ENCODE results near the gene ZSCAN12.
"Not testable (repeated sequence)": the region's sequence is repeated elsewhere in the genome, so short reads cannot be mapped to it uniquely, and the experiment has no call there.

The ZSCAN12 gene

DNA sequence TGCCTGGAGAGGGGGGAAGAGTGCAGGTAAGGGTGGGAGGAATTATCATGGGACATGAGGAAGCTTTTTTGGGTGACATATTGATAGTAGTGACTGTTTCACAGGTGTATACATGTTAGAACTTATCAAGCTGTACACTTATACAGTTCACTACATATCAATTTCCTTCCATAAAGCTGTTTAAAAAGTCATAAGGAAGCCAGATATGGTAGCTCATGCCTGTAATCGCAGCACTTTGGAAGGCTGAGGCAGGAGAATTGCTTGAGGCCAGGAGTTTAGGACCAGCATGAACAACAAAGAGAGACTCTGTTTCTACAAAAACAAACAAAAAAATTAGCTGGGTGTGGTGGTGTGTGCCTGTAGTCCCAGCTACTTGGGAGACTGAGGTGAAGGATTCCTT, 21.7 kb downstream of the ZSCAN12 start:
- peaks cover 2% of the 10 kb centered on the region for H3K4me1 Mint-ChIP-seq (ENCODE audit: low read depth)
- H3K27ac Mint-ChIP-seq, result no peak overlapping the region
- DNase-seq, result no peak
- peaks cover 67% of the 10 kb centered on the region for H3K36me3 Mint-ChIP-seq (ENCODE audit: low read depth)
- no peak overlapping the region for H3K4me3 Mint-ChIP-seq
- H3K9me3 Mint-ChIP-seq, result peaks cover 3% of the 10 kb centered on the region
- H3K27me3 Mint-ChIP-seq, result no peaks in the 10 kb centered on the region

DNA sequence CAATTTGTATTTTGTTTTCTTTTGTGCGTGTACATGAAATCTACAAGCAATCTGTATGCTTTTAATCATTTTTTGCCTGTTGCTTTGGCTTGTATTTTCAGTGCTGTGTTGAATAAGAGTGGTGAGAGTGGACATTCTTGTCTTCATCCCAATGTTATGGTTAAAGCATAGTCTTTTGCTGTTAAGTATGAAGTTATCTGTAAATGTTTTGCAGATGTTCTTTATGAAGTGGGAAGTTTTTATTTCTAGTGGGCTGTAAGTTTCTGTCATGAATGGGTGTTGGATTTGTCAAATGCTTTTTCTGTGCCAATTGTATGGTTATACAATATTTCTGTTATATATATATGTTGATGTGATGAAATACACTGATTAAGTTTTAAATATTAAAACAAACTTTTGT, 25.6 kb downstream of the ZSCAN12 start:
- H3K4me1 Mint-ChIP-seq (ENCODE audit: low read depth), result no peaks in the 10 kb centered on the region
- no peak for DNase-seq
- H3K27ac Mint-ChIP-seq, result no peak overlapping the region
- H3K4me3 Mint-ChIP-seq, result no peak overlapping the region
- H3K36me3 Mint-ChIP-seq (ENCODE audit: low read depth), result peaks cover 29% of the 10 kb centered on the region
- no peaks in the 10 kb centered on the region for H3K27me3 Mint-ChIP-seq
- H3K9me3 Mint-ChIP-seq, result no peaks in the 10 kb centered on the region

DNA sequence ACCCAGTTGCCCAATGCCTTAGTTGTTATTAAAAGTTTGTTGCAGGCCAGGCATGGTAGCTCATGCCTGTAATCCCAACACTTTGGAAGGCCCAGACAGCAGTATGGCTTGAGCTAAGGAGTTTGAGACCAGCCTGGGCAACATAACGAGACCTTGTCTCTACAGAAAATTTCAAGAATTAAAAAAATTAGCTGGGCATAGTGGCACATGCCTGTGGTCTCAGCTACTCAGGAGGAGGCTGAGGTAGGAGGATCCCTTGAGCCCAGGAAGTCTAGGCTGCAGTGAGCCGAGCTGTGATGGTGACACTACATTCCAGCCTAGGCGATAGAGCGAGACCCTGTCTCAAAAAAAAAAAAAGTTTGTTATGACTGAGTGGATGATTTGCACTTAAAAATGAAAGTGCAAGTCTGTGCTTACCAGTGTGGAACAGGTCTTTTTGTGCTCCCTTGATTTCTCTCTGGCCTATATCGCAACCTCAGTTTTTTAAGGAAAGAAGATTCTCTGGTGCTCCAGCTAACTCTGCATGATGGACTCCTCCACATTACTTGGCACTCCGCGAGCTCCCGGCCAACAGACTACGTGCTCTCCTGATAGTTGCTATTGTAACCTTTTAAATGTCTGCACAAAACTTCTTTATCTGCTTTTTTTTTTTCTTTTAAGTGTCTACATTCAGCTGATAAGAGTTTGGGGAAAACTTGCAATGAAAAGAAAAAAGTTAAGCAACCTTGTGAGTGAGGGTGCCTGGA, 27.7 kb downstream of the ZSCAN12 start:
- no peak overlapping the region for H3K27ac Mint-ChIP-seq
- no peaks in the 10 kb centered on the region for H3K9me3 Mint-ChIP-seq
- peaks cover 22% of the 10 kb centered on the region for H3K36me3 Mint-ChIP-seq (ENCODE audit: low read depth)
- no peaks in the 10 kb centered on the region for H3K27me3 Mint-ChIP-seq
- no peak for DNase-seq
- no peaks in the 10 kb centered on the region for H3K4me1 Mint-ChIP-seq (ENCODE audit: low read depth)
- no peak overlapping the region for H3K4me3 Mint-ChIP-seq

DNA sequence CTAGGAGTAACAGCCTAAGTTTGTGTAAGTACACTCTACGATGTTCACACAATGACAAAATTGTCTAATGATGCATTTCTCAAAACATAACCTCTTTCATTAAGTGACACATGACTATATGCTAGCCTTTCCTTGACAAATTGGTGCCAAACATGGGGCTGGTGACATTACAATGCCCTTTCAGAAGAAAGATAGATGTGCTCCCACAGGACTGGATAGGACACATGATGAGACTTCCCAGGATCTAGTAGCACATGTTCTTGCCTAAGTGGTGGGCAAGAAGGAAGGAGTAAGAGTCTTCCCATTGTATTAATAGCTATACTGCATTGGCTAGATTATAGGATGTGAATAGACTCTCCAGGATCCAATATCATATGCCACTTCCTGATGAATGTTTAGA, 28.3 kb downstream of the ZSCAN12 start:
- no peak for DNase-seq
- Mint-ChIP-seq H3K4me3 (no peak overlapping the region), H3K27ac (no peak overlapping the region), H3K36me3 (ENCODE audit: low read depth) (peaks cover 26% of the 10 kb centered on the region), H3K27me3 (no peaks in the 10 kb centered on the region), H3K9me3 (no peaks in the 10 kb centered on the region), H3K4me1 (ENCODE audit: low read depth) (no peaks in the 10 kb centered on the region)

DNA sequence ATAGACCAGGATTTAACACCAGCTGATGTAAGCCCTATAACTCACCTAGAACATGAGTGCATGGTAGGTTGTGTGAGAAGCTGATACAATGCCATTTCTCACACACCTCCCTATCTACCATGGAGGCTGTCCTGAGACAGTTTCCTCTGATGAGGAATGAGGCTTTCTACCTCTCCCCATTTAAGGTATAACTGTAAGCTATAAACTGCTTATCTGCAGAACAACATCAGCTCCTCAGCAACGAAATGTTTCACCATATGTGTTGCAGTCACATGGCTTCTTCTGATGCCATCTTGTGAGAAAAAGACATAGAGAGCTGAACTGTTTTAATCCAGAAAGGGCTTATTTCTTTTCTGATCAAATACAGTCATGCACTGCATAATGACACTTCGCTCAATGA, 29.1 kb downstream of the ZSCAN12 start:
- no peak overlapping the region for H3K27ac Mint-ChIP-seq
- DNase-seq, result no peak
- H3K4me3 Mint-ChIP-seq, result no peak overlapping the region
- H3K36me3 Mint-ChIP-seq (ENCODE audit: low read depth), result peaks cover 26% of the 10 kb centered on the region
- no peaks in the 10 kb centered on the region for H3K9me3 Mint-ChIP-seq
- no peaks in the 10 kb centered on the region for H3K27me3 Mint-ChIP-seq
- no peaks in the 10 kb centered on the region for H3K4me1 Mint-ChIP-seq (ENCODE audit: low read depth)

DNA sequence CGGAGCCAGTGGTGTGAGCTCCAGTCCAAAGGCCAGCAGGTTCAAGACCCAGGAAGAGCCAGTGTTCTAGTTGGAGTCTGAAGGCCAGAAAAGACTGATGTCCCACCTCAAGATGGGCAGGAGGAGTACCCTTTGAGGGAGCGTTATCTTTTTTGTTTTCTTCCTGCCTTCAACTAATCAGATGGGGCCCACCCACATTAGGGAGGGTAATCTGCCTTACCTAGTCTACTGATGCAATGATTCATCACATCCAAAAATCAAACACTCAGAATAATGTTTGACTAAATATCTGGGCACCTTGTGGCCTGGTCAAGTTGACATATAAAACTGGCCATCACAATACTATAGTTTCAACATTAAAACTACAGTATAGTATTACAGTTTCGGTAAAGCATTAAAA, 30.1 kb downstream of the ZSCAN12 start:
- peaks cover 28% of the 10 kb centered on the region for H3K36me3 Mint-ChIP-seq (ENCODE audit: low read depth)
- no peak overlapping the region for H3K4me3 Mint-ChIP-seq

DNA sequence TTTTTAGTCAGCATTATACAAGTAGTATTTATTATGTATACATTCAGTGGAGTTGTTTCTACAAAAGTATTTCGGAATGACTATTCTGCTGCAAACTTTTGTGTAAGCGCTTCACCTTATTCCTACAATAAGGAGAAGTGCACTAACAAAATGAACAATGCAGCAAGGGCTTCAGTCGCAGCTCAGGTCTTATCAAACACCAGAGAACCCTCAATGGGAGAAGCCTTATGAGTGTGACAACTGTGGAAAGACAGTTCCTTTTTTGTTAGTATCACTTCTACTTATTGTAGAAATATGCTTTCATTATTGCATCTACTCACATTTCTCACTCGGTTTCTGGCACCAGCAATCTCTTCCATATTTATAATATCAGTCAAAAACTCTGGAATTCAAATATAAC, 31.0 kb downstream of the ZSCAN12 start:
- DNase-seq, result no peak
- Mint-ChIP-seq H3K36me3 (ENCODE audit: low read depth) (peaks cover 35% of the 10 kb centered on the region), H3K27me3 (no peaks in the 10 kb centered on the region), H3K9me3 (no peaks in the 10 kb centered on the region), H3K27ac (no peak overlapping the region), H3K4me1 (ENCODE audit: low read depth) (no peaks in the 10 kb centered on the region), H3K4me3 (no peak overlapping the region)

More for the DNA sequence above, 30.1 kb downstream of the ZSCAN12 start:
- no peak for DNase-seq
- Mint-ChIP-seq H3K9me3 (no peaks in the 10 kb centered on the region), H3K27ac (no peak overlapping the region), H3K27me3 (no peaks in the 10 kb centered on the region), H3K4me1 (ENCODE audit: low read depth) (no peaks in the 10 kb centered on the region)

DNA sequence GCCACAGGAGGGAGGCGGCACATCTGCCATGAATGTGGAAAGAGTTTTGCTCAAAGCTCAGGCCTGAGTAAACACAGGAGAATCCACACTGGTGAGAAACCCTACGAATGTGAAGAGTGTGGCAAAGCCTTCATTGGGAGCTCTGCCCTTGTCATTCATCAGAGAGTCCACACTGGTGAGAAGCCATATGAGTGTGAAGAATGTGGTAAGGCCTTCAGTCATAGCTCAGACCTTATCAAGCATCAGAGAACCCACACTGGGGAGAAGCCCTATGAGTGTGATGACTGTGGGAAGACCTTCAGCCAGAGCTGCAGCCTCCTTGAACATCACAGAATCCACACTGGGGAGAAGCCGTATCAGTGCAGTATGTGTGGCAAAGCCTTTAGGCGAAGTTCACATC, 34.0 kb downstream of the ZSCAN12 start:
- not testable (repeated sequence) for H3K4me3 Mint-ChIP-seq; H3K4me1 Mint-ChIP-seq (ENCODE audit: low read depth)
- peaks cover 51% of the 10 kb centered on the region for H3K36me3 Mint-ChIP-seq (ENCODE audit: low read depth)

DNA sequence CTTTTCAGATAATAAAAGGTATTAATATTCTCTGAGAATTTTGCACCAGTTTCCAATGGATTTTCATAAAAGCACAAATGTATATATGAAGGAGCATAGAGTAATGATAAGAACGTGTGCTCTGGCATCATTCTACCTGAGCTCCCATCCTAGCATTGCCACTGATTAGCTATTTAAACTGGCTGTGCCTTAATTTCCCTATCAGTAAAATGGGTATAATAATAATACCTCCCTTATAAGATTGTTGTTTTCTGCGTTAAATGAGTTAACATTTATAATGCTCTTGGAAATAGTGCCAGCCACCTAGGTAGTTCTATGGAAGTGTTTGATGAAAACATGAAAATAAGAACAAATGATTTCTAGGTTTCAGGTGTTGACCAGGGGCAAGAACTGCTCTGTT, 38.6 kb downstream of the ZSCAN12 start:
- H3K27me3 Mint-ChIP-seq, result no peaks in the 10 kb centered on the region
- no peaks in the 10 kb centered on the region for H3K9me3 Mint-ChIP-seq
- H3K4me3 Mint-ChIP-seq, result no peak overlapping the region
- H3K4me1 Mint-ChIP-seq (ENCODE audit: low read depth), result peaks cover 5% of the 10 kb centered on the region
- H3K27ac Mint-ChIP-seq, result no peak overlapping the region
- peaks cover 44% of the 10 kb centered on the region for H3K36me3 Mint-ChIP-seq (ENCODE audit: low read depth)
- no peak for DNase-seq

More for the DNA sequence above, 34.0 kb downstream of the ZSCAN12 start:
- DNase-seq, H3K27me3 Mint-ChIP-seq, H3K9me3 Mint-ChIP-seq, H3K27ac Mint-ChIP-seq: not testable (repeated sequence)

DNA sequence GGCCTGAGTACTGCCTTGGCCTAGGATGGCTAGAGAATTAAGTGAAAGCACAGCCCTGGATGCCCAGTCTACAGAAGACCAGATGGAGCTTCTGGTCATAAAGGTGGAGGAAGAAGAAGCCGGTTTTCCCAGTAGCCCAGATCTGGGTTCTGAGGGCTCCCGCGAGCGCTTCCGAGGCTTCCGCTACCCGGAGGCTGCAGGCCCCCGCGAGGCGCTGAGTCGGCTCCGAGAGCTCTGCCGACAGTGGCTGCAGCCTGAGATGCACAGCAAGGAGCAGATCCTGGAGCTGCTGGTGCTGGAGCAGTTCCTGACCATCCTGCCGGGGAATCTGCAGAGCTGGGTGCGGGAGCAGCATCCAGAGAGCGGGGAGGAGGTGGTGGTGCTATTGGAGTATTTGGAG, 40.0 kb downstream of the ZSCAN12 start:
- Mint-ChIP-seq H3K36me3 (ENCODE audit: low read depth) (peaks cover 30% of the 10 kb centered on the region), H3K4me1 (ENCODE audit: low read depth) (peaks cover 12% of the 10 kb centered on the region)
- not testable (repeated sequence) for H3K4me3 Mint-ChIP-seq, H3K27ac Mint-ChIP-seq, H3K9me3 Mint-ChIP-seq, H3K27me3 Mint-ChIP-seq, DNase-seq

DNA sequence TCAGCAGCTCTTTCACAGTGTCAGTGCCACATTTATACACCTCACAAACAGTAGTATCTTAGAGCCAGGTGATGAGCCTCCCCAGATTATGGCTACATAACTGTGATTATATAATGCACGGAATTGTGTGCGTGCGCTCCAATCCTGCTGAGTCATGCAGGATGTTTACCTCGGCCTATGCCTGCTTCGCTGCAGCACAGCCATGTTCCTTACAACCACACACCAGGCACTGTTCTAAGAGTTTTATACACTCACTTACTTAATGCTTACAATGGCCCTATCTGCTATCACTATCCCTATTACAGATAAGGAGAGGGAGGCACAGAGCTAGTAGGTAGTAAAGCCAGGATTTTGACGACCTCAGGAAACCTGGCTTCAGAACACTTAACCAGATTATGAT, 42.5 kb downstream of the ZSCAN12 start:
- H3K4me3 Mint-ChIP-seq, result no peak overlapping the region
- peaks cover 14% of the 10 kb centered on the region for H3K36me3 Mint-ChIP-seq (ENCODE audit: low read depth)
- H3K27ac Mint-ChIP-seq, result no peak overlapping the region
- H3K4me1 Mint-ChIP-seq (ENCODE audit: low read depth), result peaks cover 16% of the 10 kb centered on the region
- no peaks in the 10 kb centered on the region for H3K9me3 Mint-ChIP-seq
- no peaks in the 10 kb centered on the region for H3K27me3 Mint-ChIP-seq
- DNase-seq, result no peak

DNA sequence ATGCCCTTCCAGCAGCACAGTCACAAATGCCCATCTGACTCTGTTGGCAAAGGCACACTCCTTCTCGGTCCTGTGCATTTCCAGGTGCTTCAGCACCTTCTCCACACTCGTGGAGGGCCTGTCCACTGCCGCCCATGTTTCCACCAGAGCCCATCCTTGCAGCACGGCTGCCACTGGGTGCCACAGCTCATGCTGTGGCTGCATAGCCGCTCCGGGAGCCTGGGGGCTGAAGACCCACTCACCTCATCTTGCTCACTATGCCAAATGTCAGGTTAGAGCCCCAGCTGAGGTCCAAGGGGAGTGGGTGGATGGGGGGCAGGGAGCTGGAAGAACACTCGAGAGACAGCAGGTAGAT, 42.9 kb downstream of the ZSCAN12 start:
- no peaks in the 10 kb centered on the region for H3K9me3 Mint-ChIP-seq
- no peak for DNase-seq
- H3K4me1 Mint-ChIP-seq (ENCODE audit: low read depth), result peaks cover 19% of the 10 kb centered on the region
- H3K4me3 Mint-ChIP-seq, result no peak overlapping the region
- H3K27ac Mint-ChIP-seq, result no peak overlapping the region
- peaks cover 13% of the 10 kb centered on the region for H3K36me3 Mint-ChIP-seq (ENCODE audit: low read depth)
- no peaks in the 10 kb centered on the region for H3K27me3 Mint-ChIP-seq

DNA sequence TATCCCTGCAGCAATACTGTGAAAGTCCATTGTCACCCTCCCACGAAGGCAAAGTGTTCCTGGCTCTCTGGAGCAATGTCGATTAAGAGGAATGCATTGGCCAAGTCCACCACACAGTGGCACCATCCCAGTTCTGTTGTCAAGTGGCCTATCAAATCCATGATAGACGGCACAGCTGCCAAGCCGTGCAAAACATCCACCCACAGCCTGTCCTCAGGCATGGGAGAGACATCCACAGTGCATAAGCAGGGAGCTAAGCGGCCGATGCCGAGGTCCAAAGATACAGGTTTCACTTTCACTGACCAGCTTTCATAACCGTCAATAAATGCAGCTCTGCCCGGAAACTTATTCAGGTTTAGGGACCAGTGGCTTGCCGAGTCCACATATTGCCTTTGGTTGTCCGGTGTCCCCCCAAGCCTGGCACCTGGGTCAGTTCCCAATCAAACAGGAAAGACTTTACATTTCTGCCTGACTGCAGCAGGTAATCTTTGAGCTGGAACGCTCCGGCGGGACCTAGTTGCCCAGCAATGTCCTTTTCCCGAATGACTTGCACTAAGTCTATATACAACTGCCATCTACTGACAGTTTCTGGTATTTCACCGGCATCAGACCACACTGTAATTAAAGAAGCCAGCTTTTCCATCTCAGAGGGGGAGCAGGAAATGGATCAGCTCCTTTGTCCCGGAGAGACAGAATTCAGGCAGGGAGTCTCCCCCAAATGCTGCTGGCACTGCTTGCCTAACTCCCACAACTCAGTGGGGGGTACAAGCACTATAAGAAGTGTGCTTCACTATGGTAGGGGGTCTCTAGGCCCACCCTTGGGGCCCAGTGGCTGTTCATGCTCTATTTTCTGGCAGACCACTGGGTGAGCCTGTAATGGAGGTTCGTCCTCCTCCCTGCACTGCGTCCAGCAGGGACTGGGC, 43.5 kb downstream of the ZSCAN12 start:
- Mint-ChIP-seq H3K27ac (peak overlapping the region; percentile 89), H3K4me3 (peak overlapping the region; percentile 84), H3K9me3 (no peaks in the 10 kb centered on the region), H3K27me3 (no peaks in the 10 kb centered on the region), H3K36me3 (ENCODE audit: low read depth) (peaks cover 7% of the 10 kb centered on the region), H3K4me1 (ENCODE audit: low read depth) (peaks cover 25% of the 10 kb centered on the region)
- DNase-seq, result peak; percentile 69

DNA sequence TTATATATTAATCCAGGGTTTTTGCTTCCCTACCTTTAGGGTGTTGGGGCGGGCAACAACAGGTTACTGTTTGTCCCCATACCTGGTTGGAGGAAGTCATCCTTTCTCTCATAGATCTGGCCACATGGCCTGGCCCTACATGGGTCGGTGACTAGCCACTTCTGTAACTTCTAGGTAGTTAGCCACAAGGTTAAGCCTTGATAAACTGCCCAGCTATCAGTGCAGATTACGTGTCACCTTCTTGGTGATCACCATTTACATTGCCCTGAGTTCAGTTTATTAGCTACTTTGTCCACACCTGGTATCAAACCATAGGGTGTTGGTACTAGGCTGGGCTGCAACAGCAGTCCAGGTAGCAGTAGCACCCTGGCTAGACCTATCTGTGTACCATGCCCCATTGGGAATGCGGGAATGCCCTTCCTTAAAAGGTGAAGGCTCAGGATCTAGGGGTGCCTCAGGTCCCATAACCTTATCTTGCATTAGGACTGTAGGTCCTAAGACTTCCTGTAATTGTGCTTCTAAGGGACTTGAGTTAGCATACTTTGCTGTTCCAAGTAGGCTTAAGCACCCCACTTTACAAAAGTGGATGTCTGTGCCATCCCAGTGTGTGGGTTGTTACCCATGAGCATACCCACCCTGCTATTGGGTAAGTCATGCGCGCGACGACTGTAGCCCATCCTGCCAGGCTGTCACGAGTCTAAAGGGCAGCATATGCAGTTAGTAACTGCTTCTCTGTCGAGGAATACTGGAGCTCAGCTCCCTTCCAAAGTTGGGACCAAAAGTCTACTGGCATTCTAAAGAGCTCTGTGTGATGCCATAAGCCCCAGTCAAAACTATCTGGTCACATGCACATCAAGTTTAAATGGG, 44.6 kb downstream of the ZSCAN12 start:
- H3K36me3 Mint-ChIP-seq (ENCODE audit: low read depth), result peaks cover 10% of the 10 kb centered on the region
- no peak overlapping the region for H3K27ac Mint-ChIP-seq
- DNase-seq, result no peak
- H3K9me3 Mint-ChIP-seq, result no peaks in the 10 kb centered on the region
- H3K4me1 Mint-ChIP-seq (ENCODE audit: low read depth), result peaks cover 36% of the 10 kb centered on the region
- peak overlapping the region; percentile 84 for H3K4me3 Mint-ChIP-seq
- H3K27me3 Mint-ChIP-seq, result no peaks in the 10 kb centered on the region

Measured in activated T-cell treated with anti-CD3 and anti-CD28 coated beads, Interleukin-2, amount 50 U/mL, for 24 hours (primary cell).